Ecto neural progenitor cell (in vitro differentiated cells): Measurements from ENCODE around the gene CTXND2.
"Not testable (repeated sequence)": the region's sequence is repeated elsewhere in the genome, so short reads cannot be mapped to it uniquely, and the experiment has no call there.

Source experiments
- DNase-seq: peaks from one replicate; pipeline ENCODE4 v3.0.0-alpha.2; 2018; ENCODE audit warnings: low spot score

Gene CTXND2

GRCh38 chr1:150893336-150893913 lies 6.5 kb downstream of the CTXND2 start:
- DNase-seq = no peak

DNA sequence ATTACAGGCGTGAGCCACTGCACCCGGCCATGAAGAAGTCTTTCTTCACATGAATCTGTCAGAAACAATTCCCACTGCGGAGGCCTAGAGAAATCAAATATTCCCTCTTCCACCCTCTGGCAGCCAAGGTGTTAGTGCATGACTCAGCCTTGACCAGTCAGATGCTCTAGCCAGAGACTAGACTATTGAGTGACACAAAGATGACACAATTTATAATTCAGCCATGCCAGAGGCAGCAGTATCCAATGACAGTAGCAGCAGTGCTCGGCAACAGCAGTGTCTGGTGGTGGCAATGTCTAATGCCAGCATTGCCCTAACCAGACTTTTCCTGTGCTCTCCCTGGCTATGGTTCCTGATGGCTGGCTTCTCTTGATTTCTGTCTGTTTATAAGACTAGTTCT lies 8.7 kb downstream of the CTXND2 start:
- DNase-seq = no peak

GRCh38 chr1:150899795-150900194 lies 12.9 kb downstream of the CTXND2 start:
- not testable (repeated sequence) for DNase-seq

DNA sequence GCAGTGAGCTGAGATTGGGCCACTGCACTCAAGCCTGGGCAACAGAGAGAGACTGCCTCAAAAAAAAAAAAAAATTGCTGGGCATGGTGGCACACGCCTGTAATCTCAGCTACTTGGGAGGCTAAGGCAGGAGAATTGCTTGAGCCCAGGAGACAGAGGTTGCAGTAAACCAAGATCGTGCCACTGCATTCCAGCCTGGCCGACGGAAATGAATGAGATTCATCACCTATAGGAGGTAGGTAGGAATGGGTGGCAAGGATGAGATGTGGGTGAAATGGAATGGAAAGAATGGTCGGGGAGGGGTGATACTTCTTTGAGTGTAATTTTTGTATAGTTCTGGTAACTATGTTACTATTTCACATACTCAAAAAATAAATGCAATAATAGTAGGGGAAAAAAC lies 15.4 kb downstream of the CTXND2 start:
- DNase-seq = no peak

- no peak for DNase-seq
Observed at GRCh38 chr1:150902751-150903150, 15.8 kb downstream of the CTXND2 start.

DNA sequence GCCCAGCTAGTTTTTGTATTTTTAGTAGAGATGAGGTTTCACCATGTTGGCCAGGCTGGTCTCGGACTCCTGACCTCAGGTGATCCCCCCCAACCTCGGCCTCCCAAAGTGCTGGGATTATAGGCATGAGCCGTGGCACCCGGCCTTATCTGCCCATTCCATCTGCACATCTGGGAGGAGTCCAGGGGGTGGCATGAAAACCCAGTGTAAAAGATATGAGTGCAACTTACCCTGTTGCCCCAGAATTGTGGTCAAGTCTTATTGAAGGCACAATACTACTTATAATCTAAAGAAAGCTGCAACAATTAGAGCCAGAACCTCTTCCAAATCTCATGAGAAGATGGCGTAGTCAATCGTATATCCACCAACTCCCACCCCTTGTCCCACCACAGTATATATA lies 18.4 kb downstream of the CTXND2 start:
- DNase-seq = no peak

GRCh38 chr1:150906329-150906728 lies 19.4 kb downstream of the CTXND2 start:
- DNase-seq = no peak

DNA sequence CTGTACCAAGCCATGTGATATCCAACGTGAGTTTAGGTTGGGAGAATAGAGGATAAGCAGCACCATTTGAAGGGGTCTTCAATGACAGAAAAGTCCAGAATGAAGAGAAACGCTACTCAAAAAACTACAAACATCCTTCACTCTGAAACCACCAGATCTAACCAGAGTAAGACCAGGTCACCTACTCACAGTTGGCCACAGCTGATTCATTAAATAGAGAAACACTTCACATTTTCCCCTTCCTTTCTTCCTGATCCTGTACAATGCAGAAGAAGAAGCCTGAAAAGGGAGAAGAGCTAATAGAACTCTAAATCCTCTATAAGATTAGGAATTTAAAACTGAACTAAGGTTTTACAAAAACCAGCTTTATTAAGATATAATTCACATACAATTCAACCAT lies 19.9 kb downstream of the CTXND2 start:
- DNase-seq = no peak

DNA sequence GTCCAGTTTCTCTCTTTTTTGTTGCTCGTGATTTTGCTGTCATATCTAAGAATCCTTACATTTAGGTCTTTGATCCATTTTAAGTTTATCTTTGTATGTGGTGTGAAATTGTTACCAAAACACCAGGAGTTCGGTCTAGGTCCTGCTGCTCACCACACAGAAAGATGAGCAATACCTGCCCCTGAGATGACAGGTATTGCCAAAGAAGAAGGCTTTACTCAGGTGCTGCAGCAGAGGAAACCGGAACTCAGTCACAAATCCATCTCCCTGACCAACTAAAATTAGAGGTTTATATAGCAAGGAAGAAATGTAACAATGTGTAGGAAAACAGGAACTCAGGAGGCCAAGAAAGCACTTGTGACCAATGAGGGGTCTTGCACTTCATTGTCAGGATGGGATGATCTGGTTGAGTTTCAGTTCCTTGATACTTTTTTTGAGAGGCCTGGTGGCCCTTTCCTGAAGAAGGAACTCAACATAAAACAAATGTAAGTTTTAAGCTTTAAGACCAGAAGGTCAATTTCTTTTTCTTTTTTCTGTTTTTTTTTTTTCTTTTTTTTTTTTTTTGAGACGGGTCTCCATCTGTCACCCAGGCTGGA lies 22.7 kb downstream of the CTXND2 start:
- no peak for DNase-seq

- DNase-seq = no peak
Observed at GRCh38 chr1:150912623-150913022, 25.7 kb downstream of the CTXND2 start.

GRCh38 chr1:150917387-150917786 lies 30.5 kb downstream of the CTXND2 start:
- no peak for DNase-seq

- DNase-seq = peak; percentile 62
Observed at GRCh38 chr1:150922519-150922975, 35.6 kb downstream of the CTXND2 start.

DNA sequence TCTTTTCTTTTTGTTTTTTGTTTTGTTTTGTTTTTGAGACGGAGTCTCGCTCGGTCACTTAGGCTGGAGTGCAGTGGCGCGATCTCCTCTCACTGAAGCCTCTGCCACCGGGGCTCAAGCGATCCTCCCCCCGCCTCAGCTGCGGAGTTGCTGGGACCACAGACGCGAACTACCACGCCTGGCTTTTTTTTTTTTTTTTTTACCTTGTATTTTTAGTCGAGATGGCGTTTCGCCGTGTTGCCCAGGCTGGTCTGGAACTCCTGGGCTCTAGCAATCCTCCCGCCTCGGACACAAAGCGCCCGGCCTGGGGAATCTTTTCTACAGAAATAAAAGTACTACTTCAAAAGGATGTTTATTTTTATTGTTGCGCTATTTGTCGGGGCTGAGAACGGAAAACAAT lies 38.1 kb downstream of the CTXND2 start:
- no peak for DNase-seq

GRCh38 chr1:150926097-150926741 lies 39.3 kb downstream of the CTXND2 start, which contains the start of gene SETDB1:
TSS of gene SETDB1 (plus strand) at chr1:150926363. CDS start at chr1:150927715, 1,352 bp downstream.
- DNase-seq = peak; percentile 96

- no peak for DNase-seq
Observed at GRCh38 chr1:150927624-150928023, 40.7 kb downstream of the CTXND2 start.

DNA sequence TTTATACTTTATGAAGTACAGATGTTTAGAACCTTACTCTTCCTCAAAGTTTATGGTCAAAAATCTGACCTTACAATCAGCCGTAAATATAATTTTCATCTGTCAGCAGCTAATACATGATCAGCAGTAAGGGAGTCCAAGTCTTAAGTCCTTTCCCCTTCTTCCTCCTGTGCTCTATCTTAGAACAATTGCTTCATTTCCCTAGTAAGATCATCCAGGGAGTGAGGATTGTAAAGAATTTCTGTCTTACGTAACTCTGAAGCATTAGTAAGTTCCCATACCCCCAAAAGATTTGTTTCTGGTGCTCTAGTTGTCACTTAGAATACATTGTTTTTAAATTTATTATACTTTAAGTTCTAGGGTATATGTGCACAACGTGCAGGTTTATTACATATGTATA lies 41.4 kb downstream of the CTXND2 start:
- no peak for DNase-seq

DNA sequence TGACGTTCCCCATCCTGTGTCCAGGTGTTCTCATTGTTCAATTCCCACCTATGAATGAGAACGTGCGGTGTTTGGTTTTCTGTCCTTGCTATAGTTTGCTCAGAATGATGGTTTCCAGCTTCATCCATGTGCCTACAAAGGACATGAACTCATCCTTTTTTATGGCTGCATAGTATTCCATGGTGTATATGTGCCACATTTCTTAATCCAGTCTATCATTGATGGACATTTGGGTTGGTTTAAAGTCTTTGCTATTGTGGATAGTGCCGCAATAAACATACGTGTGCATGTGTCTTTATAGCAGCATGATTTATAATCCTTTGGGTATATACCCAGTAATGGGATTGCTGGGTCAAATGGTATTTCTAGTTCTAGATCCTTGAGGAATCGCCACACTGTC lies 41.8 kb downstream of the CTXND2 start:
- DNase-seq = not testable (repeated sequence)

GRCh38 chr1:150931773-150932172 lies 44.8 kb downstream of the CTXND2 start:
- DNase-seq = no peak

- DNase-seq = no peak
Observed at GRCh38 chr1:150944856-150945255, 57.9 kb downstream of the CTXND2 start.

DNA sequence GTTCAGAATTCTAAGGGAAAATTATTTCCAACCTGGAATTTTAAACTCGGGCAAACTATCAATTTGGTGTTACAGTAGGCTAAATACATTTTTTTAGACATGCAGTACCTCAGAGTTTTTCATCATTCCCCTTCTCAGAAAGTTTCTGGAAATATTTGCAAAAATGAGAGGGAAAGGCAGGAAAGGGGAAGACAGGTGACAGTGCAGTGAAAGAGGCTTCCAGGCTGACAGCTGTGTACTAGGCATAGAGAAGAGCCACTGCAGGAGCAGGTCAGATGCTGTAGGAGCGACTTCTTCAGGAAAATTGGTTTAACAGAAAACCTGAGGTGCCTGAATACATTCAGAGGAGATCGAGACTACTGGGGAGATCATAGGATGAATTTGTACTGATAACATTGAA lies 67.8 kb downstream of the CTXND2 start:
- DNase-seq = no peak

GRCh38 chr1:150955280-150955679 lies 68.3 kb downstream of the CTXND2 start:
- no peak for DNase-seq

GRCh38 chr1:150957666-150958065 lies 70.7 kb downstream of the CTXND2 start:
- DNase-seq = no peak

- no peak for DNase-seq
Observed at GRCh38 chr1:150960646-150961045, 73.7 kb downstream of the CTXND2 start.

GRCh38 chr1:150961756-150962155 lies 74.8 kb downstream of the CTXND2 start:
- no peak for DNase-seq
